22Rv1 (cell line): ENCODE data around the gene TMEM94.

Experiments
- H3K27ac ChIP-seq: fragments of 450-650 bp; 2 replicates; pipeline ENCODE4 v1.5.1; 2017
- ZFX ChIP-seq: fragments of 450-650 bp; IDR thresholded peaks from 2 replicates; pipeline ENCODE4 v1.6.1; 2017; ENCODE audit warnings: antibody characterized with exemption, borderline replicate concordance
- TF ChIP-seq, protein P1 (sequence below): fragments of 450-650 bp; IDR thresholded peaks from 2 replicates; pipeline ENCODE4 v1.5.1; 2017; ENCODE audit warnings: mild to moderate bottlenecking

TMEM94 gene

DNA sequence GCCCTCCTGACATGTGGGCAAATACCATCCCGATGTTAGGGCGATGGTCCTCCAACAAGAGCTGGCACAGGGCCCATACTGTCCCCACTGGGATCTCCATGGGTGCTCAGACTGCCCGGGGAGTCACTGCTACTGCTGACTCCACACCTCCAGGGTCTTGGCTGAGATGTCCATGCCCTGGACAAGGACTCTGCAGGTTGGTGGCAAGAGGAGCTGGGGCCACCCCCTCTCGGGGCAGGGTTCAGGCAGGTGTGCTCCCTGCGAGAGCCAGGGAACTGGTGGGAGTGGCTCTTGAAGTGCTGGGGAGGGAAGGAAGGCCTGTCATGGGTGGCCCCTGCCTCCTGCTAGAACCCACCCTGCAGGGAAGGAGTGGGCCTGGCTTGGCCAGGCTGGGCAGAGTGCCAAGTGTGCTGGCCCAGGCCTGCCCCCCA lies 52.5 kb downstream of the TMEM94 start:
- no peak for TF ChIP-seq ZFX
- TF ChIP-seq, protein P1, sequence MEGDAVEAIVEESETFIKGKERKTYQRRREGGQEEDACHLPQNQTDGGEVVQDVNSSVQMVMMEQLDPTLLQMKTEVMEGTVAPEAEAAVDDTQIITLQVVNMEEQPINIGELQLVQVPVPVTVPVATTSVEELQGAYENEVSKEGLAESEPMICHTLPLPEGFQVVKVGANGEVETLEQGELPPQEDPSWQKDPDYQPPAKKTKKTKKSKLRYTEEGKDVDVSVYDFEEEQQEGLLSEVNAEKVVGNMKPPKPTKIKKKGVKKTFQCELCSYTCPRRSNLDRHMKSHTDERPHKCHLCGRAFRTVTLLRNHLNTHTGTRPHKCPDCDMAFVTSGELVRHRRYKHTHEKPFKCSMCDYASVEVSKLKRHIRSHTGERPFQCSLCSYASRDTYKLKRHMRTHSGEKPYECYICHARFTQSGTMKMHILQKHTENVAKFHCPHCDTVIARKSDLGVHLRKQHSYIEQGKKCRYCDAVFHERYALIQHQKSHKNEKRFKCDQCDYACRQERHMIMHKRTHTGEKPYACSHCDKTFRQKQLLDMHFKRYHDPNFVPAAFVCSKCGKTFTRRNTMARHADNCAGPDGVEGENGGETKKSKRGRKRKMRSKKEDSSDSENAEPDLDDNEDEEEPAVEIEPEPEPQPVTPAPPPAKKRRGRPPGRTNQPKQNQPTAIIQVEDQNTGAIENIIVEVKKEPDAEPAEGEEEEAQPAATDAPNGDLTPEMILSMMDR: no peak
- no peak overlapping the region for H3K27ac ChIP-seq

DNA sequence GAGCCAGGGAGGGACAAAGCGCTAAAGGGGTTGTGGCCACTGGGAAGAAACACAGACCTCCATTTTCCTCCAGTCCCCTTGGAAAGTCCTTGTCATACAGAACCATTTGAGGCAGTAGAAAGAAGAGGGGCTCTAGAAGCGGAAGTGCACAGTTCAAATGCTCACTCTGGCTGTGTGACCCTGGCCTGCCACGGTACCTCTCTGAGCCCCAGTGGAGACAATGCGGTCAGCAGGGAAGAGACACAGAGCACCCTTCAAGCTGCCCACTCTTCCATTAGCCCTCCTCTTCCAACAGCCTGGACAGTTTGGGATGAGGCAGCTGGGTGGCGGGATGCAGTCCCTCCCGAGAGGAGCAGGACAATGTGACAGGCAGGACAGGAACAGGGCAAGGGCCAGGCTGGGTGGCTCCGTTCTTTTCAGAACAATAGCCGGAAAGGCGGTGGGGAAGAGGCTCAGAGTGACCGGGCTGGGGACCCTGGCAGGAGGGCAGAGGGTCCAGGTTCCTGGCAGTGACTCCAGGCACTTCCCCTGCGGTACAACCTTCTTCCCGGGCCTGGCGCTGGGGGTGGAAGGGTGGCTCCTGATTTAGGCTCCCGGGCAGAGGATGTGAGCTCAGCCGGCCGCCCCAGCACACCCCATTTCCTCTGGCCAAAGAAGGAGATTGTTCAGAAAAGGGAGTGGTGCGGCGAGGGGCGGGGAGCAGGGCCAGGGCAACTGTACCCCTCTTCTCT lies 53.3 kb downstream of the TMEM94 start:
- H3K27ac ChIP-seq: no peak overlapping the region

DNA sequence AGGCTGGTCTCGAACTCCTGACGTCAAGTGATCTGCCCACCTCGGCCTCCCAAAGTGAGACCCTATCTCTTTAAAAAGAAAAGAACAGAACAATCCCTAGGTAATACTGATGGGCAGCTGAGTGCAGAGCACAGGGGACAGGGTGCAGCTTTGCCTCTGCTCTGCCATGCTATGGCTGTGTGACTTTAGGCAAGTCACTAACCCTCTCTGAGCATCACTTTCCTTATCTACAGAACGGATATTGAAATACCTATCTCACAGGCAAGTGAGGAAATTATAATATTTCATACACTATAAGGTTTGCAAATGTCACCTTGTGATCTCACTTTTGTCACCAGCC lies 54.8 kb downstream of the TMEM94 start:
- H3K27ac ChIP-seq: no peak overlapping the region; the same call in 1 of the 2 replicates
- TF ChIP-seq, protein P1: no peak
- no peak for TF ChIP-seq ZFX

More for the DNA sequence above, 53.3 kb downstream of the TMEM94 start:
- TF ChIP-seq, protein P1: no peak
- TF ChIP-seq ZFX: no peak

DNA sequence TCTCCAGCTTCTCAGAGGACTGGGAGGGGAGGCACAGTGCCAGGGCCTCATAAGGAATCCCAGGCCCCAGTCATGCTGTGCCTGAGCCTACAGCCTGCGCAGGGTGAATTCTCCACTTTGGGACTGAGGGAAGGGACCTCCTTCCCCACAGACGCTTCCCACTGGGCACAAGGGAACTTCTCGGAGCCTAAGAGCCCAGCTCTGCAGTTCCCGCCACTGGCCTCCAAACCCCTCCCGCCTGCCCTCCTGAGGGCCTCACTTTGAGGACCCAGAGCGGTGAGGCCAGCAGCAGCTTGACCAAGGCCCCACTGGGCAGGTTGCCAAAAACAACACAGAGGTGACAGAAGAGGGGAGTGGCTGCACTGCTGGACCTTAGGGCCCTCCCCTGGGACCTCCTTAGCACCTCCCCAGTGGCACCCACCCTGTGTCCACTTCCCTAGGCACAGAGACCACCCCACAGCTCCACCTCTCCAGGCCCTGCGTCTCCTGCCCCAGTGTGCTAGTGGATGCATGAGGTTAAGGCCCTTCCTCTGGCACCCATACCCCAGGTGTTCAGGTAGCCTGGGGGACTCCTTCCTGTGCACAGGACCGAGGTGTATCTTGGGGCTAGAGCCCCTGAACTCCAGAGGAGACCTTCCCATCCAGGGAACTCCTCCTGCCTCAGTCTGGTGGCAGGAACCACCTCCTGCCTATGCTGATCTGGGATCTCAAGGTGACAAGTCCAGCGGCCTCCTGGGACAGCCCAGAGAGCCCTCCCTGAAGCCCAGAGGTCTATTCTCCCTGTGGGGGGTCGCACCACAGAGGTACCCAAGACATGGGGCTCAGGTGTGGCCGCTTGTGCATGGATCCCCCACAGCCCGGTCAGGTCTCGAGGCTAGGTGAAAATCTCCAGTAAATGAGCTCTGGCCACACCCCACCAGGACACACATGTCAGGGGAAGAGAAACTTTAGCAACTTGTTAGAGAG lies 55.5 kb downstream of the TMEM94 start:
- peak overlapping the region; percentile 34; the same call in 1 of the 2 replicates for H3K27ac ChIP-seq
- no peak for TF ChIP-seq ZFX
- TF ChIP-seq, protein P1: no peak

DNA sequence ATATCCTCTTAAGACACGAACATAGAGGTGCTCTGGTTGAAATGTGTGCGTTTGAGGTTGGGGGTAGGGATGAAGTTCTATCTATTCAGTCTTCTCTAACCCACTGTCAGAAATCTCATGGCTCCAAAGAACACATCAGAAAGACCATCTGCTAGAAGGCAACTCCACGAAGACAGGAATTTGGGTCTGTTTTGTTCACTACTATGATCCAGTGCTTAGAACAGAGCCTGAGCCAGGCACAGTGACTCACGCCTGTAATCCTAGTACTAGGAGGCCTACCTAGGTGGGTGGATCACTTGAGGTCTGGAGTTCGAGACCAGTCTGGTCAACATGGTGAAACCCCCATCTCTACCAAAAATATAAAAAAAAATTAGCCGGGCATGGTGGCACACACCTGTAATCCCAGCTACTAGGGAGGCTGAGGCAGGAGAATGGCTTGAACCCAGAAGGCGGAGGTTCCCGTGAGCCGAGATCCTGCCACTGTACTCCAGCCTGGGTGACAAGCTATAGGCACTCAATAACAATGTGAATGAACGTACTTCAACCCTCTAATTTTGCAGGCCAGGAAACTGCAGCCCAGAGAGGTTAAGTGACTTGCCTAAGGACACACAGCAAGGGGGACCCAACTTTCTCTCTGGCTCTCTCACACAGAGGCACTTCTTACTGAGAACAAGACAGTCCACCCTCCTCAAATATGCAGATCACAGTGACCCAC lies 56.6 kb downstream of the TMEM94 start:
- H3K27ac ChIP-seq: peak overlapping the region; percentile 89; the same call in 1 of the 2 replicates
- TF ChIP-seq, protein P1: no peak
- no peak for TF ChIP-seq ZFX

DNA sequence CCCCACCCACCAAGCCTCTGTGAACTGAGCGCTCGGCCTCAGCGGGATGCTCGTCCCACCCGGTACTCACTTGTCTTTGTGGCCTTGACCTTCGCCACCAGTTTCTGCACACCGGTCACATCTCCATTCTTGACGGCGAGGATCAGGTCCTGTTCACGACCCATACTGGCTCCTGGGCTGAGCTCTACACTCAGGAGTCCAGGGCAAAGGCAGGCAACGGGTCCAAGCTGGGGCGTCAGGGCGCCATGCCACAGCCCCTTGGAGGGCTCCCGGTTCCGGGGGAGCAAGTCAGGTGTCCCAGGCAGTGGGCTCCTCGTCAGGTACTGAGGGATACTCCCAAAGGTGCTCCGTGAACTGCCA lies 57.2 kb downstream of the TMEM94 start:
- TF ChIP-seq, protein P1: no peak
- H3K27ac ChIP-seq: peak overlapping the region; percentile 89
